RWPE2 (cell line): ENCODE measurements around the gene IFI16.

Experiments used
- ATAC-seq: fragments of 200-7000 bp; cut with Tn5 transposase; 3 replicates; pipeline ENCODE4 v1.9.1; 2021; ENCODE audit warnings: low read depth
- DNase-seq: peaks from one replicate; pipeline ENCODE4 v3.0.0-alpha.2; 2020; ENCODE audit warnings: low spot score
- H3K27ac ChIP-seq: fragments of 450-650 bp; 2 replicates; pipeline ENCODE4 v1.5.1; 2017; ENCODE audit warnings: mild to moderate bottlenecking; ENCODE audit not compliant: poor library complexity, severe bottlenecking
- H3K27me3 ChIP-seq: fragments of 250-450 bp; sonication (Bioruptor Pico); 2 replicates; pipeline ENCODE4 v1.5.1; 2021; ENCODE audit warnings: mild to moderate bottlenecking, moderate library complexity; ENCODE audit not compliant: insufficient read depth, poor library complexity, severe bottlenecking
- H3K36me3 ChIP-seq: fragments of 250-450 bp; sonication (Bioruptor Pico); 2 replicates; pipeline ENCODE4 v1.5.1; 2020; ENCODE audit warnings: low read depth, mild to moderate bottlenecking, moderate library complexity
- H3K4me1 ChIP-seq: fragments of 250-450 bp; sonication (Bioruptor Pico); 2 replicates; pipeline ENCODE4 v1.5.1; 2021; ENCODE audit warnings: mild to moderate bottlenecking, moderate library complexity; ENCODE audit not compliant: insufficient read depth, poor library complexity, severe bottlenecking
- H3K4me3 ChIP-seq: fragments of 250-450 bp; sonication (Bioruptor Pico); 2 replicates; pipeline ENCODE4 v1.5.1; 2021; ENCODE audit warnings: mild to moderate bottlenecking, moderate library complexity; ENCODE audit not compliant: severe bottlenecking
- H3K9me3 ChIP-seq: fragments of 250-450 bp; sonication (Bioruptor Pico); 2 replicates; pipeline ENCODE4 v1.5.1; 2021; ENCODE audit warnings: mild to moderate bottlenecking, moderate library complexity; ENCODE audit not compliant: severe bottlenecking
- CTCF ChIP-seq: fragments of 450-650 bp; IDR thresholded peaks from one replicate; pipeline ENCODE4 v1.5.1; 2017; ENCODE audit warnings: mild to moderate bottlenecking, moderate library complexity; ENCODE audit not compliant: poor library complexity, severe bottlenecking

The IFI16 gene

GRCh38 chr1:158972841-158973240 lies 36.9 kb upstream of the IFI16 start:
- Histone ChIP-seq H3K9me3 (no peaks in the 10 kb centered on the region), H3K36me3 (no peaks in the 10 kb centered on the region), H3K4me1 (peaks cover 8% of the 10 kb centered on the region), H3K27ac (no peak overlapping the region), H3K27me3 (no peaks in the 10 kb centered on the region), H3K4me3 (no peak overlapping the region)
- peak; percentile 37 for TF ChIP-seq CTCF
- DNase-seq = no peak
- ATAC-seq = peak; percentile 37; the same call in 1 of the 3 replicates

DNA sequence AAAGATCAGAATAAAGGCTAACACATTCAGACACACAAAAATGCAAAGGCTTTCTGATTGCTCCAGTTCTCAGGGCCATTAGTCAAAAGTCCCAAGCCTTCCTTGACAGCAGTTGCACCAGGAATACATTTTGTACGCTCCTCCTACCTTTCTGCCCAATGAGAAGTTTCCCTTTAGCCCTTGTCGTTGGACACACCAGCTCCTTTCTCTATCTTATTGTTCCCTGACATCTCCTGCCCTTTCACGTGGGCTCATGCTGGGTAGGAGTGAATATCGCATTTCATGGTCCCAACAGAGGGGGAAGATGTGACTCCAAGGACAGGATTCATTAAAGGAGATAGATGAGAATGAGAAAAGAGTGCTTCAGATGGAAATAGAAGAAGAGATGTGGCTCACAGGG lies 33.5 kb upstream of the IFI16 start:
- Histone ChIP-seq H3K4me3 (no peak overlapping the region), H3K9me3 (no peaks in the 10 kb centered on the region), H3K27me3 (no peaks in the 10 kb centered on the region), H3K36me3 (no peaks in the 10 kb centered on the region), H3K4me1 (no peaks in the 10 kb centered on the region), H3K27ac (no peak overlapping the region)
- no peak for DNase-seq
- no peak for TF ChIP-seq CTCF
- ATAC-seq = no peak

DNA sequence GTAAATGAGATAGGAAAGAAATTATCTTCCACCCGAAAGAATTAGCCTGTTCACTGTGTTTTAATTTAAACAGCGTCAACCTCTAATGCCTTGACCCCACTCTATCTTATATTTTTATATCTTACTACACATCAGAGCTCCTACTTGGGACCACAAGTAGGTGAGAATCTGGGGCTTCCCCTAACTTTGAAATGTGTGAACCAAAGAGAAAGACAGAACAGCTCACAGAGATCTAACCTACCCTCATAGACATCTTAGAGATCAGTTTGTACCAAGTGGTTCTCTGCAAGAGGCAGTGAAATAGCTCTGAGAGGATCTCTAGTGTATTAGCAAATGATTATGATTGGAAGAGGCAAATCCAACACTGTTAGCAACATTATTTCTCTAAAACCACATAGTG lies 31.0 kb upstream of the IFI16 start:
- H3K9me3 ChIP-seq = no peaks in the 10 kb centered on the region
- H3K36me3 ChIP-seq = no peaks in the 10 kb centered on the region
- H3K4me3 ChIP-seq = no peak overlapping the region
- no peak for DNase-seq
- ATAC-seq = no peak
- no peak for TF ChIP-seq CTCF
- no peaks in the 10 kb centered on the region for H3K4me1 ChIP-seq
- H3K27me3 ChIP-seq = no peaks in the 10 kb centered on the region
- no peak overlapping the region for H3K27ac ChIP-seq

- no peaks in the 10 kb centered on the region for H3K36me3 ChIP-seq
- no peak overlapping the region for H3K27ac ChIP-seq
- no peaks in the 10 kb centered on the region for H3K9me3 ChIP-seq
- H3K4me3 ChIP-seq = no peak overlapping the region
- no peak for ATAC-seq
- no peaks in the 10 kb centered on the region for H3K27me3 ChIP-seq
- no peak for TF ChIP-seq CTCF
- H3K4me1 ChIP-seq = no peaks in the 10 kb centered on the region
- no peak for DNase-seq
Measured at GRCh38 chr1:158979229-158979628, 30.5 kb upstream of the IFI16 start.

DNA sequence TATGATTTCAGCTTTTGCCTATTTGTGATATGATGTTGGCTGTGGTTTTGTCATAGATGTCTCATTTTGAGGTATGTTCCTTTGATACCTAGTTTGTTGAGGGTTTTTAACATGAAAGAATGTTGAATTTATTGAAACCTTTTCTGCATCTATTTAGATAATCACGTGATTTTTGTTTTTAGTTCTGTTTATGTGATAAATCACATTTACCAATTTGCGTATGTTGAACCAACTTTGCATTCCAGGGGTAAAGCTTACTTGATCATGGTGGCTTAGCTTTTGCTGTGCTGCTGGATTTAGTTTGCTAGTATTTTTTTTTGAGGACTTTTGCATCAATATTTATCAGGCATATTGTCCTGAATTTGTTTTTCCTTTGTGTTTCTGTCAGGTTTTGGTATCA lies 26.5 kb upstream of the IFI16 start:
- no peak for TF ChIP-seq CTCF
- Histone ChIP-seq H3K27me3 (no peaks in the 10 kb centered on the region), H3K9me3 (no peaks in the 10 kb centered on the region), H3K36me3 (no peaks in the 10 kb centered on the region), H3K4me3 (no peak overlapping the region), H3K4me1 (no peaks in the 10 kb centered on the region), H3K27ac (no peak overlapping the region)
- ATAC-seq = no peak
- no peak for DNase-seq
